Endothelial cell (in vitro differentiated cells): Measurements from ENCODE around the gene OMP. TPM values are rescaled to one million over a fixed set of nuclear protein-coding genes. Genes with fewer than 3 reads are reported as not detected.
A peak's percentile ranks its signal among the peaks of the same experiment; 100 is the strongest.

Experiments used
- DNase-seq: peaks from one replicate; pipeline ENCODE4 v3.0.0; 2021; ENCODE audit warnings: low spot score
- H3K27ac Mint-ChIP-seq: one replicate; pipeline ENCODE4 v1.8.0; 2021; ENCODE audit warnings: mixed read lengths, inconsistent platforms; ENCODE audit not compliant: unreplicated experiment
- H3K27me3 Mint-ChIP-seq: one replicate; pipeline ENCODE4 v1.8.0; 2021; ENCODE audit warnings: mild to moderate bottlenecking, moderate library complexity, mixed read lengths, inconsistent platforms; ENCODE audit not compliant: unreplicated experiment
- H3K36me3 Mint-ChIP-seq: one replicate; pipeline ENCODE4 v1.8.0; 2021; ENCODE audit warnings: mild to moderate bottlenecking, low read depth, mixed read lengths, inconsistent platforms; ENCODE audit not compliant: unreplicated experiment
- H3K4me1 Mint-ChIP-seq: one replicate; pipeline ENCODE4 v1.8.0; 2021; ENCODE audit warnings: mild to moderate bottlenecking, mixed read lengths, inconsistent platforms; ENCODE audit not compliant: unreplicated experiment
- H3K4me3 Mint-ChIP-seq: one replicate; pipeline ENCODE4 v1.8.0; 2021; ENCODE audit warnings: mild to moderate bottlenecking, mixed read lengths, inconsistent platforms; ENCODE audit not compliant: unreplicated experiment
- H3K9me3 Mint-ChIP-seq: one replicate; pipeline ENCODE4 v1.8.0; 2021; ENCODE audit warnings: mixed read lengths, inconsistent platforms; ENCODE audit not compliant: unreplicated experiment
- total RNA-seq: library from RNA; stranded (reverse); fragmentation: NEBNext Ultra II Directional; extraction: Animal tissue kit (Norgen Biotek cat#: 25700); gene quantifications from one replicate; pipeline ENCODE4 v1.2.1, GENCODE V29; 2021; ENCODE audit not compliant: unreplicated experiment
- TF ChIP-seq, protein P1 (sequence below): fragments of 200-600 bp; sonication (generic); IDR thresholded peaks from one replicate; pipeline ENCODE4 v1.5.0; 2021; ENCODE audit warnings: antibody characterized with exemption; ENCODE audit not compliant: unreplicated experiment

The OMP gene
- total RNA-seq, 1 donor from 2014 or later, result not detected

DNA sequence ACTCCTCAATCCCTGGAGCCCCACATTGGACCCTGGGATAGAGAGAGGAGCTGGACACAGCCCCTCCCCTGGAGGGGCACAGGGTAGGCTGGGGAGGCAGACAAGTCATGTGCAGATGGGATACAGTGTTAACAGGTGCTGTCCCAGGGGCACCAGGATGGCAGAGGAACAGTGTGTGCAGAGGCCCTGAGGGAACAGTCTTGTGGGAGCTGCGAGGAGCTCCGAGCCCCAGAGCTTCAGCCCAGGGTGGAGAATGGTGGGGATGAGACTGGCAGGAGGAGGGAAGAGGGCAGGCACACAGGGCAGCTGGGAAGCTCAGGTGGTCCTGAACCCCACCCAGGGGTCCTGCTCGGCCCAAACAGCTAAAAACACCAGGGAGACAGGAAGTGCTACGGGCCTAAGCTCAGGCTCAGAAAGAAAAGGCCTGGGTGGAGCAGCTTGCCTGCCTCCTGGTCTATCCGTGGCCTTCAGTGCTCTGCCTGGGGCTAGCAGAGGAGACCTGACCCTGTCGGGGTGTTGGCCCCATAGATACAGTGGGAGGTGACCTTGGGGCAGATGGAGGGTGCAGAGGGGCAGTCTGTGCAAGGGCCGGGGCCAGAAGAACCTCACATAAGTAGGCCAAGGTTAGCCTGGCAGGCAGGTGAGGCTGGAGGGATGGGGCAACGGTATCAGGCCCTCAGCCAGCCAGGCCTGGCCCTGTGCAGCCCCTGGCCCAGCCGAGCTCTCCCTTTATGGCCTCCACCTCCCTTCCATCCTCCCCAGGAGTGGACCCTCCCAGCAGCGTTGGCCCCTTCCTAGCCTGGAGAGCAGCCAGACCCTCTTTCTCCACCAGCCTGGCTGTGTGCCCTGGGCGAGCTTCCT lies 20.4 kb upstream of the OMP start:
- TF ChIP-seq, protein P1, sequence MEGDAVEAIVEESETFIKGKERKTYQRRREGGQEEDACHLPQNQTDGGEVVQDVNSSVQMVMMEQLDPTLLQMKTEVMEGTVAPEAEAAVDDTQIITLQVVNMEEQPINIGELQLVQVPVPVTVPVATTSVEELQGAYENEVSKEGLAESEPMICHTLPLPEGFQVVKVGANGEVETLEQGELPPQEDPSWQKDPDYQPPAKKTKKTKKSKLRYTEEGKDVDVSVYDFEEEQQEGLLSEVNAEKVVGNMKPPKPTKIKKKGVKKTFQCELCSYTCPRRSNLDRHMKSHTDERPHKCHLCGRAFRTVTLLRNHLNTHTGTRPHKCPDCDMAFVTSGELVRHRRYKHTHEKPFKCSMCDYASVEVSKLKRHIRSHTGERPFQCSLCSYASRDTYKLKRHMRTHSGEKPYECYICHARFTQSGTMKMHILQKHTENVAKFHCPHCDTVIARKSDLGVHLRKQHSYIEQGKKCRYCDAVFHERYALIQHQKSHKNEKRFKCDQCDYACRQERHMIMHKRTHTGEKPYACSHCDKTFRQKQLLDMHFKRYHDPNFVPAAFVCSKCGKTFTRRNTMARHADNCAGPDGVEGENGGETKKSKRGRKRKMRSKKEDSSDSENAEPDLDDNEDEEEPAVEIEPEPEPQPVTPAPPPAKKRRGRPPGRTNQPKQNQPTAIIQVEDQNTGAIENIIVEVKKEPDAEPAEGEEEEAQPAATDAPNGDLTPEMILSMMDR, result no peak
- no peak overlapping the region for H3K27ac Mint-ChIP-seq
- H3K36me3 Mint-ChIP-seq, result no peaks in the 10 kb centered on the region
- H3K4me3 Mint-ChIP-seq, result no peak overlapping the region
- H3K9me3 Mint-ChIP-seq, result no peaks in the 10 kb centered on the region
- DNase-seq, result no peak
- no peaks in the 10 kb centered on the region for H3K4me1 Mint-ChIP-seq
- H3K27me3 Mint-ChIP-seq, result peaks cover 2% of the 10 kb centered on the region

DNA sequence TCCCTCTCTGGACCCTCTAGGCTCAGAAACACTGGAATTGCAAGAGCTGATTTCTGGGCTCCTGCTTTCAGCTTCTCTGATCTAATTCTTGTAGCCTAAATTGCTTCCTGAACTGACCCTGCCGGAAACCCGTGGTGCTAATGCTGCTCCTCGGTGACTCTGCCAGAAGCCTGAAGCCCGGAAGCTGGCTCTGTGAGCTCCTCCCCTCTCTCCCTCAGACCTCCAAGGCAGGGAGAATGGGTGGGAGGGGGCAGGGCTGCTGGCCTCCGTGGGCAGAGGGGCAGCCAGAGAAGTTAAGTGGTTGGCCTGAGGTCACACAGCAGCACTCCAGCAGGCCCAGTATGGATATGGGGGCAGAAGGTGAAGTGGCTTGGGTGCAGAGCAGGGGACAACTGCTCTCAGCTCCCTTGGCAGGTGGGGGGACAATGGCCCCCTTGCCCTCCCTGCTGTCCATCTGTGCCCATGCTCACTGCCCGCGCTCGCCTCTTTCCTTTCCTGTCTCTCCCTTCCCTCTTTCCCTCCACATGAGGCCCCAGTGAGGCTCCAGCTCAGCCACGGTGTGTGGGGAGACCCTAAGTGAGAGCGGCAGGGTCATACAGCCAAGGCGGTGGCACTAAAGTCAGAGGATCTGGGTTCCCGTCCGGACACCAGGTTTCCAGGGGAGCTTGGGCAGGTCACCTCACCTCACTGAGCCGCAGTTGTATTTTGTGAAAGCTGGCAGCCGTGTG lies 19.6 kb upstream of the OMP start:
- Mint-ChIP-seq H3K4me3 (no peak overlapping the region), H3K27ac (no peak overlapping the region), H3K36me3 (no peaks in the 10 kb centered on the region), H3K4me1 (no peaks in the 10 kb centered on the region), H3K27me3 (peaks cover 2% of the 10 kb centered on the region), H3K9me3 (no peaks in the 10 kb centered on the region)
- TF ChIP-seq, protein P1, result no peak
- DNase-seq, result no peak

DNA sequence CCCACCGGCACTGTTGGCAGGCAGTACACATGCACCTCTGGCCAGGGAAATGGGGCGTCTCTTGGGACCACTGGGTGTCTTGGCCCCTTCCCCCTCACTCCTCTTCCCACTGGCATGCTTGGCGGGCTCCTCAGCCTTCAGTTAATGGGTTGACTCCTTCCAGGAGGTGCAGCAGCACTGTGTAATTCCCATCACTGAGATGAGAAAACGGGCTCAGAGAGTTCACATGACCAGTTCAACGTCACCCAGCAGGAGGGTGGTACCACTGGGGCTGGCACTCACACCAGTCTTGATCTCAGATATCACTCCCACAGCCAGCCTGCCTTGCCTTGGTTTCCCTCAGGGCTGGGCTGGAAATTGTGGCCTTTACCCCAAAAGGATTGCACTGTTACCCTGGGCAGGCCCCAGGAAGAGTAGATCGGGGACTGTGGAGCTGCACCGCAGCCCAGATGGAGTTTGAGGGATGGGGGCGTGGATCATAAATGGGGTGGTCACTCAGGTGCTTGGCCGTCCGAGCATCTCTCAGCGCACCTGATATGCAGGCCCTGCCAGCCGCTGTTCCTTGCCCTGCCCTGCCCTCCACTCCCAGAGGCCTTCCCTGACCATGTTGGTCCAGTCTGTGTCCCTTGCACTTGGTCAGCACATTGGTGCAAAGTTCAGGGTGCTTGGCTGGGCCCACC lies 18.9 kb upstream of the OMP start:
- H3K27me3 Mint-ChIP-seq, result peaks cover 2% of the 10 kb centered on the region
- peak overlapping the region; percentile 45 for H3K27ac Mint-ChIP-seq

DNA sequence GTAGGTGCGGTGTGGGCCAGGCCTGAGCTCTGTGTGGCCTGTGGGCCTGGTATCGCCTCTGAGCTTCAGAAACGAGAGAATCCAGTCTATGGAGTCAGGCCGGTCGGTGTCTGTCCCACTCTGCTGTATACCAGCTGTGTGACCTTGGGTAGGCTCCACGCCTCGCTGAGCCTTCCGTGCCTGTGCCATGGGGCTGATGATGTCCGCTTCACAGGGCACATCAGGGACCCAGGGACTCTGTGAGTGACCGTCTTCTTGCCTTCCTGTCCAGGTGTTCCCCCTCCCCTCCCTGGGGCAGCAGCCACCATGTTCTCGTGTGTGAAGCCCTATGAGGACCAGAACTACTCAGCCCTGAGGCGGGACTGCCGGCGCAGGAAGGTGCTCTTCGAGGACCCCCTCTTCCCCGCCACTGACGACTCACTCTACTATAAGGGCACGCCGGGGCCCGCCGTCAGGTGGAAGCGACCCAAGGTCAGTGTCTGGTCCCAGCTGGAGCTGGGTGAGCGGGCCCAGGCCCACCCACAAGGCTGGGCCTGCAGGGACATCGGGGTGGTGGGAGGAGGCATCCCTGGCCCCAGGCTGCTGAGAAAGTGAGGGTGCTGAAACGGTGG lies 18.0 kb upstream of the OMP start:
- Mint-ChIP-seq H3K9me3 (no peaks in the 10 kb centered on the region), H3K36me3 (no peaks in the 10 kb centered on the region), H3K27ac (peak overlapping the region; percentile 45), H3K4me1 (no peaks in the 10 kb centered on the region), H3K4me3 (no peak overlapping the region), H3K27me3 (peaks cover 2% of the 10 kb centered on the region)
- no peak for DNase-seq
- TF ChIP-seq, protein P1, result no peak

More for the DNA sequence above, 18.9 kb upstream of the OMP start:
- Mint-ChIP-seq H3K9me3 (no peaks in the 10 kb centered on the region), H3K36me3 (no peaks in the 10 kb centered on the region), H3K4me1 (no peaks in the 10 kb centered on the region), H3K4me3 (no peak overlapping the region)
- TF ChIP-seq, protein P1, result no peak
- no peak for DNase-seq
